A673 (cell line): ENCODE measurements around the gene EYA4. TPM values are rescaled to one million over a fixed set of nuclear protein-coding genes. Genes with fewer than 3 reads are reported as not detected.

ENCODE experiments used
- BruUV-seq: library from RNA; stranded (reverse); fragments of 400-500 nt; replicated peaks from 2 replicates; lab custom pipeline; 2021; lab: Mats Ljungman, UMichigan
- CTCF ChIA-PET: fragments of 300-600 bp; sonication (Branson Sonifier 250); formaldehyde crosslinking; loops from one replicate; lab custom pipeline; 2022; ENCODE audit warnings: antibody characterized with exemption; lab: Charles Lee
- POLR2A ChIA-PET: fragments of 300-600 bp; sonication (Branson Sonifier 250); formaldehyde crosslinking; loops from one replicate; lab custom pipeline; 2022; ENCODE audit warnings: antibody characterized with exemption; ENCODE audit not compliant: low non-redundant PET; lab: Charles Lee
- DNase-seq: peaks from one replicate; pipeline ENCODE4 v3.0.0-alpha.2; 2015; ENCODE audit warnings: low spot score
- H3K27ac ChIP-seq: fragments of 200-600 bp; sonication (generic); 2 replicates; pipeline ENCODE4 v1.5.1; 2016; ENCODE audit warnings: mixed run types, low read depth, mild to moderate bottlenecking, mixed read lengths, antibody characterized with exemption, low read length; ENCODE audit not compliant: poor library complexity, severe bottlenecking
- H3K27me3 ChIP-seq: fragments of 200-600 bp; sonication (generic); replicated peaks from 2 replicates; pipeline ENCODE4 v1.6.1; 2017; ENCODE audit warnings: mixed run types, low read depth, mild to moderate bottlenecking, mixed read lengths, antibody characterized with exemption, low read length; ENCODE audit not compliant: insufficient read depth, poor library complexity
- H3K36me3 ChIP-seq: fragments of 200-600 bp; sonication (generic); 2 replicates; pipeline ENCODE4 v1.6.1; 2016; ENCODE audit warnings: mixed run types, mild to moderate bottlenecking, mixed read lengths, antibody characterized with exemption, low read length; ENCODE audit not compliant: insufficient read depth, poor library complexity, severe bottlenecking
- H3K4me1 ChIP-seq: fragments of 200-600 bp; sonication (generic); 2 replicates; pipeline ENCODE4 v1.6.1; 2017; ENCODE audit warnings: mixed run types, mild to moderate bottlenecking, mixed read lengths, antibody characterized with exemption, low read length; ENCODE audit not compliant: insufficient read depth, poor library complexity, severe bottlenecking
- H3K4me3 ChIP-seq: fragments of 200-600 bp; sonication (generic); 2 replicates; pipeline ENCODE4 v1.5.1; 2016; ENCODE audit warnings: low read depth, mixed run types, mild to moderate bottlenecking, mixed read lengths, low read length; ENCODE audit not compliant: poor library complexity, severe bottlenecking
- H3K9me3 ChIP-seq: fragments of 200-600 bp; sonication (generic); 2 replicates; pipeline ENCODE4 v1.6.1; 2016; ENCODE audit warnings: mixed run types, low read depth, mild to moderate bottlenecking, mixed read lengths, antibody characterized with exemption, low read length; ENCODE audit not compliant: poor library complexity, severe bottlenecking
- EZH2 ChIP-seq: fragments of 200-600 bp; sonication (generic); IDR thresholded peaks from 2 replicates; pipeline ENCODE4 v1.6.1; 2017; ENCODE audit warnings: borderline replicate concordance, low read depth, mild to moderate bottlenecking, mixed read lengths, antibody characterized with exemption, low read length; ENCODE audit not compliant: poor library complexity, severe bottlenecking
- intact Hi-C: fragments of 100-400 bp; cut with micrococcal nuclease; formaldehyde crosslinking; loops from one replicate; pipeline ENCODE4 v1.10.0; 2022; ENCODE audit not compliant: unreplicated experiment
- total RNA-seq: library from RNA; stranded (reverse); gene quantifications from 2 replicates; pipeline ENCODE4 v1.2.3, GENCODE V29; 2021
- TF ChIP-seq, protein P1 (sequence below): fragments of 300-800, 200-600 bp; sonication (generic); conservative IDR thresholded peaks from 2 replicates; pipeline ENCODE4 v1.5.1; 2017; ENCODE audit warnings: low read depth, mild to moderate bottlenecking, antibody characterized with exemption, low read length, moderate library complexity, mixed read lengths

Gene EYA4
- total RNA-seq, 1 experiment from 2014 or later = 1.3 TPM

DNA sequence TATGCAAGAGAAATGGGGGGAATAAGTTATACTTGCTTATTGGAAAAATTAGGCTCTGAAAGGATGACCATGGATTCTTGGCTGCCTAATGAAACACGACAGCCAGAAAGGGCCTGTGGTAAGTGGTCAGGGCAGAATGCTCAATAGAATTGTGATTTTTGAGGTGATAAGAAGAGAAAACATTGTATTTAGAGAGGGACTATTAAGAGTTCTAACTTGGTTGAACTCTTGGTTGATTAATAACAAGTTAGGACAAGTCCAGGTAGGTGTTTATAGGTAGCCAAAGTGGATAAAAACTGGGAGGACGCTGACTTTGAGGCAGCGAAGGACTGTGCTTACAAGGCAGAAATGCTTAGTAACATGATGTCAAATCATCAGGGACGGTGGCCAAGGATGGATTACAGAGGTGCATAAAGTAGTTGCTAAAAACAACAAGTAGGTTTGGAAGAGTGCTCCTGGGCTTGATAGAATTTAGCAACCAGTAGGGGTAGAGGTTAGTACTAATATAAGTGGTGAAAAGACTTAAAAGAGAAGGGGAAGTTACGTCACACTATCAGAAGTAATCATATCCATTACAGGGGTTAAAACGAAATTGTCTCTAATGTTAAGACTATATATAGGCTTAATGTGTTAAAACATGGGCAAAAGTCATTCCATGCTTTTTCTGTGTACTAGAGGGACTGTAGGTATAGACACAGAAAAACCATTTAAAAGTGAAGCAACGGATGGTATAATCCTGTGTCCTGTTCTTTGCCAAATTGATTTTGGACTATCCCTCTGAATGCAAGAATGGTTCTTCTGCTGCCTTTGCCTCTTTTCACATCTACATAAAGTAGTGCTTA is 98.6 kb downstream of the EYA4 start:
- Histone ChIP-seq H3K36me3 (no peaks in the 10 kb centered on the region), H3K9me3 (no peaks in the 10 kb centered on the region), H3K27me3 (no peaks in the 10 kb centered on the region), H3K4me3 (no peak overlapping the region), H3K27ac (no peak overlapping the region), H3K4me1 (no peaks in the 10 kb centered on the region)
- ChIA-PET POLR2A (no interaction called here), CTCF (no interaction called here)
- intact Hi-C loops = no loop called here
- BruUV-seq = no TSS peak
- no peak for DNase-seq
- TF ChIP-seq, protein P1, sequence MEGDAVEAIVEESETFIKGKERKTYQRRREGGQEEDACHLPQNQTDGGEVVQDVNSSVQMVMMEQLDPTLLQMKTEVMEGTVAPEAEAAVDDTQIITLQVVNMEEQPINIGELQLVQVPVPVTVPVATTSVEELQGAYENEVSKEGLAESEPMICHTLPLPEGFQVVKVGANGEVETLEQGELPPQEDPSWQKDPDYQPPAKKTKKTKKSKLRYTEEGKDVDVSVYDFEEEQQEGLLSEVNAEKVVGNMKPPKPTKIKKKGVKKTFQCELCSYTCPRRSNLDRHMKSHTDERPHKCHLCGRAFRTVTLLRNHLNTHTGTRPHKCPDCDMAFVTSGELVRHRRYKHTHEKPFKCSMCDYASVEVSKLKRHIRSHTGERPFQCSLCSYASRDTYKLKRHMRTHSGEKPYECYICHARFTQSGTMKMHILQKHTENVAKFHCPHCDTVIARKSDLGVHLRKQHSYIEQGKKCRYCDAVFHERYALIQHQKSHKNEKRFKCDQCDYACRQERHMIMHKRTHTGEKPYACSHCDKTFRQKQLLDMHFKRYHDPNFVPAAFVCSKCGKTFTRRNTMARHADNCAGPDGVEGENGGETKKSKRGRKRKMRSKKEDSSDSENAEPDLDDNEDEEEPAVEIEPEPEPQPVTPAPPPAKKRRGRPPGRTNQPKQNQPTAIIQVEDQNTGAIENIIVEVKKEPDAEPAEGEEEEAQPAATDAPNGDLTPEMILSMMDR = no peak
- no peak for TF ChIP-seq EZH2

DNA sequence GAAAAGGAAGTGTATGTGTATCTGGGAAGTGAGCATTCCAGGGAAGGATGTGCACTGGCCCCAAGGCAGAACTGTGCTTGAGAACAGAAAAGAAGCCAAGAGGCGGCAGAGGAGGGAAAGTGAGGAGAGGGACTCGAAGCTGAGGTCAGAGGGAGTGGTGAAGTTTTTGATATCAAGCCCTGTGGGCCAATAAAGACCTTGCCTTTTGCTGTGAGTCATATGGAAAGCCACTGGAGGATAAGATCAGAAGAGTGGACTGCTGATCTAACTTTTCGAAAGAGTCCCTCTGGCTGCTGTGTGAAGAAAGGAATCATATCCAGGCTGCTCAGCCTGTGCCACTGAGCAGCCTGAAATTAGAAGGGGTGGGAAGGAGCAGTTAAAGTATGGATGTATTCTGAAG is 99.4 kb downstream of the EYA4 start:
- no peak overlapping the region for H3K4me3 ChIP-seq
- no peaks in the 10 kb centered on the region for H3K36me3 ChIP-seq
- H3K27ac ChIP-seq = no peak overlapping the region
- ChIA-PET POLR2A (no interaction called here), CTCF (no interaction called here)
- H3K4me1 ChIP-seq = no peaks in the 10 kb centered on the region
- no peak for DNase-seq
- BruUV-seq = no TSS peak
- H3K27me3 ChIP-seq = no peaks in the 10 kb centered on the region
- H3K9me3 ChIP-seq = no peaks in the 10 kb centered on the region
- intact Hi-C loops = no loop called here
- TF ChIP-seq EZH2 = no peak
- TF ChIP-seq, protein P1 = no peak

DNA sequence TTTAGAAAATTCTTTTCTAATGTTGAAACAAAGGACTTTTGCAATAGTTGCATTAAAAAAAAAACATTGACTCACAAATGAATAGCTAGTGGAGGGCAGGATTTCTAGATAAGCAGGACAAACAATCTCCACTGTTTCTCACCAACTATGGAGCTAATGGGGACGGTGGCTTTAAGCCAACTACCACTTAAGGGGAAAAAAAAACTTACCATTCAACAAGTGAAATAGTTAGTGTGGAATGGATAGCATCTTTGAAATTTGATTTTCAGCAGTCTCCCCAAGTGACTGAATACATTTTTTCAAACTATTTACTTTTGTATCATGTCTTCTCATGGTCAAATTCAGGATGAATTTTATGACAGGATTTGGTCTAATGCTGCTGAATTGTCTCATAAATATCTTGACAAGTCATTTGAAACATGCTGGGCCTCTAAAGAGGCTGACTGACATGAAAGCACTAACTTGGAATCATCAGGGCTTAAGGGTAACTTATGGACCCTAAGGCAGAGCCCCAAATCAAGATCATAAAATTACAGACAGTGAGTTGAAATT is 100.5 kb downstream of the EYA4 start:
- Histone ChIP-seq H3K36me3 (no peaks in the 10 kb centered on the region), H3K4me1 (peaks cover 4% of the 10 kb centered on the region), H3K4me3 (no peak overlapping the region), H3K27me3 (no peaks in the 10 kb centered on the region), H3K27ac (no peak overlapping the region), H3K9me3 (no peaks in the 10 kb centered on the region)
- intact Hi-C loops = no loop called here
- DNase-seq = peak; percentile 47
- BruUV-seq = no TSS peak
- ChIA-PET POLR2A (no interaction called here), CTCF (no interaction called here)
- TF ChIP-seq EZH2 = no peak
- TF ChIP-seq, protein P1 = no peak
